K562 (cell line): ENCODE measurements around the gene TXN2. TPM values are rescaled to one million over a fixed set of nuclear protein-coding genes. Genes with fewer than 3 reads are reported as not detected.
A peak's percentile ranks its signal among the peaks of the same experiment; 100 is the strongest.

ENCODE experiments used
- CEBPB ChIP-seq: fragments of 450-650 bp; IDR thresholded peaks from 2 replicates; pipeline ENCODE4 v1.6.1; 2016; ENCODE audit warnings: missing genetic modification characterization, missing compliant biosample characterization
- CREB1 ChIP-seq, 2 experiments: sonication (generic) in 1 of 2; formaldehyde crosslinking in 1 of 2; IDR thresholded peaks; 2 replicates each; pipeline versions ENCODE4 v1.6.1 to v1.8.0; 2012 to 2022; ENCODE audit warnings: inconsistent platforms in 1 of 2, mild to moderate bottlenecking in 1 of 2, missing genetic modification reagents in 1 of 2, moderate library complexity in 1 of 2
- DIDO1 ChIP-seq: fragments of 450-650 bp; IDR thresholded peaks from 2 replicates; pipeline ENCODE4 v1.6.1; 2016; ENCODE audit warnings: low read depth, missing biosample characterization, missing genetic modification characterization
- ETV5 ChIP-seq: sonication (generic); formaldehyde crosslinking; IDR thresholded peaks from 2 replicates; pipeline ENCODE4 v1.4.0; 2020; ENCODE audit warnings: low read depth, mild to moderate bottlenecking, missing genetic modification reagents
- GATAD2B ChIP-seq: fragments of 450-650 bp; IDR thresholded peaks from 2 replicates; pipeline ENCODE4 v1.6.1; 2017; ENCODE audit warnings: mild to moderate bottlenecking, borderline replicate concordance
- L3MBTL2 ChIP-seq: fragments of 450-650 bp; IDR thresholded peaks from 2 replicates; pipeline ENCODE4 v1.6.1; 2016; ENCODE audit warnings: mild to moderate bottlenecking, moderate library complexity
- MAFF ChIP-seq: IDR thresholded peaks from 2 replicates; pipeline ENCODE4 v1.6.1; 2012; ENCODE audit warnings: low read length, improper control_type of control experiment
- MNT ChIP-seq, 2 experiments: fragments of 450-650 bp; conservative IDR thresholded peaks; 2 replicates each; pipeline ENCODE4 v1.6.1; 2017; ENCODE audit warnings: mild to moderate bottlenecking in 2 of 2, moderate library complexity in 2 of 2
- MTF1 ChIP-seq: fragments of 250-450 bp; sonication (Bioruptor Pico); IDR thresholded peaks from 2 replicates; pipeline ENCODE4 v1.9.0; 2021; ENCODE audit warnings: moderate library complexity, mild to moderate bottlenecking, inconsistent platforms, borderline replicate concordance
- PHF20 ChIP-seq: fragments of 450-650 bp; IDR thresholded peaks from 2 replicates; pipeline ENCODE4 v1.6.1; 2018; ENCODE audit not compliant: partially characterized antibody
- SMARCA4 ChIP-seq: fragments of 450-650 bp; IDR thresholded peaks from 2 replicates; pipeline ENCODE4 v1.6.1; 2016
- TAF1 ChIP-seq: IDR thresholded peaks from 2 replicates; pipeline ENCODE4 v1.6.1; 2011; ENCODE audit warnings: mild to moderate bottlenecking, low read length, moderate library complexity; ENCODE audit not compliant: insufficient read depth, control insufficient read depth, severe bottlenecking; ENCODE audit errors: extremely low read depth
- XRCC3 ChIP-seq: fragments of 450-650 bp; IDR thresholded peaks from 2 replicates; pipeline ENCODE4 v1.6.1; 2017; ENCODE audit warnings: mild to moderate bottlenecking, moderate library complexity
- ZFP36 ChIP-seq: fragments of 150-350 bp; IDR thresholded peaks from 2 replicates; pipeline ENCODE4 v1.6.1; 2018; ENCODE audit warnings: low read length, low read depth; ENCODE audit not compliant: partially characterized antibody
- ZNF431 ChIP-seq: sonication (generic); formaldehyde crosslinking; IDR thresholded peaks from 2 replicates; pipeline ENCODE4 v1.8.0; 2022; ENCODE audit warnings: mild to moderate bottlenecking, missing genetic modification reagents
- ZNF696 ChIP-seq: fragments of 250-450 bp; sonication (Bioruptor Pico); conservative IDR thresholded peaks from 2 replicates; pipeline ENCODE4 v1.4.0; 2020; ENCODE audit warnings: mild to moderate bottlenecking, moderate library complexity
- ZZZ3 ChIP-seq: fragments of 450-650 bp; IDR thresholded peaks from 2 replicates; pipeline ENCODE4 v1.6.1; 2016; ENCODE audit warnings: antibody characterized with exemption, mild to moderate bottlenecking, moderate library complexity
- polyA plus RNA-seq, 8 experiments: library from polyadenylated mRNA; depleted of rRNA in 4 of 8; stranded (reverse) in 5 of 8; unstranded in 3 of 8; fragments of >200 nt; fragmentation: Nextera tagmentation in 2 of 8; fragmentation: Illumina TruSeq in 1 of 8; extraction: Ambion mirVana in 2 of 8; extraction: Trizol in 1 of 8; gene quantifications; 2 replicates each; pipeline versions ENCODE4 v1.2.1 to v1.2.3, GENCODE V29; 2011 to 2014; ENCODE audit warnings: inconsistent platforms in 1 of 8, missing spikeins in 1 of 8
- total RNA-seq, 7 experiments: library from RNA; depleted of rRNA in 6 of 7; stranded (reverse); fragments of >200 nt in 6 of 7; fragmentation: Illumina TruSeq in 2 of 7; extraction: Trizol in 2 of 7; gene quantifications; 2 replicates each; pipeline versions ENCODE4 v1.2.1 to v1.2.3, GENCODE V29; 2011 to 2021; ENCODE audit warnings: low replicate concordance in 1 of 7
- TF ChIP-seq, protein P1 (sequence below): fragments of 250-450 bp; sonication (Bioruptor Pico); IDR thresholded peaks from 2 replicates; pipeline ENCODE4 v1.4.0; 2020
- TF ChIP-seq, protein P2 (sequence below): fragments of 450-650 bp; IDR thresholded peaks from 2 replicates; pipeline ENCODE4 v1.6.1; 2016; ENCODE audit warnings: missing biosample characterization, missing genetic modification characterization

The TXN2 gene
- total and polyA plus RNA-seq, 9 of the 15 experiments (the other 6 are each of a cell fraction or from before 2014, with no cell fraction given): 48.5 to 399 (median 118) TPM

- TF ChIP-seq MAFF (no peak), XRCC3 (no peak), ETV5 (CRISPR knock-in tag) (peak; percentile 72), SMARCA4 (no peak), CREB1 (IDR thresholded peaks at IDR 0.05) (peak; percentile 66), CREB1 (CRISPR knock-in tag; IDR thresholded peaks at IDR 0.05) (peak; percentile 84), L3MBTL2 (peak; percentile 83), ZNF696 (CRISPR knock-in tag) (no peak), MTF1 (CRISPR knock-in tag) (no peak), TAF1 (peak; percentile 90), MNT (conservative IDR thresholded peaks at IDR 0.05) (peak; percentile 76 to 87), ZNF431 (no peak), CEBPB (peak; percentile 71; the same call in 1 of the 2 replicates), DIDO1 (no peak), GATAD2B (no peak), PHF20 (peak; percentile 94), ZFP36 (no peak), ZZZ3 (peak; percentile 95)
- TF ChIP-seq, protein P1, sequence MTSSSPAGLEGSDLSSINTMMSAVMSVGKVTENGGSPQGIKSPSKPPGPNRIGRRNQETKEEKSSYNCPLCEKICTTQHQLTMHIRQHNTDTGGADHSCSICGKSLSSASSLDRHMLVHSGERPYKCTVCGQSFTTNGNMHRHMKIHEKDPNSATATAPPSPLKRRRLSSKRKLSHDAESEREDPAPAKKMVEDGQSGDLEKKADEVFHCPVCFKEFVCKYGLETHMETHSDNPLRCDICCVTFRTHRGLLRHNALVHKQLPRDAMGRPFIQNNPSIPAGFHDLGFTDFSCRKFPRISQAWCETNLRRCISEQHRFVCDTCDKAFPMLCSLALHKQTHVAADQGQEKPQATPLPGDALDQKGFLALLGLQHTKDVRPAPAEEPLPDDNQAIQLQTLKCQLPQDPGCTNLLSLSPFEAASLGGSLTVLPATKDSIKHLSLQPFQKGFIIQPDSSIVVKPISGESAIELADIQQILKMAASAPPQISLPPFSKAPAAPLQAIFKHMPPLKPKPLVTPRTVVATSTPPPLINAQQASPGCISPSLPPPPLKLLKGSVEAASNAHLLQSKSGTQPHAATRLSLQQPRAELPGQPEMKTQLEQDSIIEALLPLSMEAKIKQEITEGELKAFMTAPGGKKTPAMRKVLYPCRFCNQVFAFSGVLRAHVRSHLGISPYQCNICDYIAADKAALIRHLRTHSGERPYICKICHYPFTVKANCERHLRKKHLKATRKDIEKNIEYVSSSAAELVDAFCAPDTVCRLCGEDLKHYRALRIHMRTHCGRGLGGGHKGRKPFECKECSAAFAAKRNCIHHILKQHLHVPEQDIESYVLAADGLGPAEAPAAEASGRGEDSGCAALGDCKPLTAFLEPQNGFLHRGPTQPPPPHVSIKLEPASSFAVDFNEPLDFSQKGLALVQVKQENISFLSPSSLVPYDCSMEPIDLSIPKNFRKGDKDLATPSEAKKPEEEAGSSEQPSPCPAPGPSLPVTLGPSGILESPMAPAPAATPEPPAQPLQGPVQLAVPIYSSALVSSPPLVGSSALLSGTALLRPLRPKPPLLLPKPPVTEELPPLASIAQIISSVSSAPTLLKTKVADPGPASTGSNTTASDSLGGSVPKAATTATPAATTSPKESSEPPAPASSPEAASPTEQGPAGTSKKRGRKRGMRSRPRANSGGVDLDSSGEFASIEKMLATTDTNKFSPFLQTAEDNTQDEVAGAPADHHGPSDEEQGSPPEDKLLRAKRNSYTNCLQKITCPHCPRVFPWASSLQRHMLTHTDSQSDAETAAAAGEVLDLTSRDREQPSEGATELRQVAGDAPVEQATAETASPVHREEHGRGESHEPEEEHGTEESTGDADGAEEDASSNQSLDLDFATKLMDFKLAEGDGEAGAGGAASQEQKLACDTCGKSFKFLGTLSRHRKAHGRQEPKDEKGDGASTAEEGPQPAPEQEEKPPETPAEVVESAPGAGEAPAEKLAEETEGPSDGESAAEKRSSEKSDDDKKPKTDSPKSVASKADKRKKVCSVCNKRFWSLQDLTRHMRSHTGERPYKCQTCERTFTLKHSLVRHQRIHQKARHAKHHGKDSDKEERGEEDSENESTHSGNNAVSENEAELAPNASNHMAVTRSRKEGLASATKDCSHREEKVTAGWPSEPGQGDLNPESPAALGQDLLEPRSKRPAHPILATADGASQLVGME (CRISPR knock-in tag): no peak
- TF ChIP-seq, protein P2, sequence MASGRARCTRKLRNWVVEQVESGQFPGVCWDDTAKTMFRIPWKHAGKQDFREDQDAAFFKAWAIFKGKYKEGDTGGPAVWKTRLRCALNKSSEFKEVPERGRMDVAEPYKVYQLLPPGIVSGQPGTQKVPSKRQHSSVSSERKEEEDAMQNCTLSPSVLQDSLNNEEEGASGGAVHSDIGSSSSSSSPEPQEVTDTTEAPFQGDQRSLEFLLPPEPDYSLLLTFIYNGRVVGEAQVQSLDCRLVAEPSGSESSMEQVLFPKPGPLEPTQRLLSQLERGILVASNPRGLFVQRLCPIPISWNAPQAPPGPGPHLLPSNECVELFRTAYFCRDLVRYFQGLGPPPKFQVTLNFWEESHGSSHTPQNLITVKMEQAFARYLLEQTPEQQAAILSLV (tag): no peak
Measured at GRCh38 chr22:36528795-36529751, 47.6 kb upstream of the TXN2 start, which contains the start of gene EIF3D (continued).
